Hepatic stellate cell (primary cell): ENCODE measurements around the gene TNFRSF4.
"Not testable (repeated sequence)": the region's sequence is repeated elsewhere in the genome, so short reads cannot be mapped to it uniquely, and the experiment has no call there.

Source experiments
- DNase-seq: peaks from one replicate; pipeline ENCODE4 v3.0.0; 2011; ENCODE audit warnings: low spot score

TNFRSF4 gene

DNA sequence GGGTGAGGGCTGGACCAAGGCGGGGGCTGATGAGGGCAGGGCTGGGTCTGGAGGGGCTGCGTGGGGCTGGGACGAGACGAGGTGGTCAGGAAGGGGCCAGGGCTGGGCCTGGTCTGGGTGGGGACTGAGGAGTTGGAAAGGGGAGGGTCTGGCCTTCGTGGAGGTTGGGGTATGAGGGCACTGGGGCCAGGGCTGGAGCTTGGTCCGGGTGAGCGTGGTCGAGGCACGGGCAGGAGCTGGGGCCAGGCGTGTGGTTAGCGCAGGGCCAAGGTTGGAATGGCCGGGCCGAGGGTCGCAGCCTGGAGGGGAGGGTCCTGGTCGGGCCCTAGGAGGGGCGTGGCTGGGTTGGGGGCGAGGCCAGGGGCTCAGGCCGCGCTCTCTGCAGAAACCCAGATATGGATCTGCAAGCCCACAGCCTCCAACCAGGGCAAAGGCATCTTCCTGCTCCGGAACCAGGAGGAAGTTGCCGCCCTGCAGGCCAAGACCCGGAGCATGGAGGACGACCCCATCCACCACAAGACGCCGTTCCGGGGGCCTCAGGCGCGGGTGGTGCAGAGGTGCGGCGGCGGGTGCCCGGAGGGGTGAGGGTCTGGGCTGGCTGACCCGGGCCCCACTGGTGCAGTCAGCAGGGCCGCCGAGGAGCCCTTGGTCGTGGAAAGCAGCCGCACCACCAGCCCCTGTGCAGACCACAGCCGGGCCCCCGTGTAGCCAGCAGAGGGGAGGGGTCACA is 31.3 kb downstream of the TNFRSF4 start:
- no peak for DNase-seq

DNA sequence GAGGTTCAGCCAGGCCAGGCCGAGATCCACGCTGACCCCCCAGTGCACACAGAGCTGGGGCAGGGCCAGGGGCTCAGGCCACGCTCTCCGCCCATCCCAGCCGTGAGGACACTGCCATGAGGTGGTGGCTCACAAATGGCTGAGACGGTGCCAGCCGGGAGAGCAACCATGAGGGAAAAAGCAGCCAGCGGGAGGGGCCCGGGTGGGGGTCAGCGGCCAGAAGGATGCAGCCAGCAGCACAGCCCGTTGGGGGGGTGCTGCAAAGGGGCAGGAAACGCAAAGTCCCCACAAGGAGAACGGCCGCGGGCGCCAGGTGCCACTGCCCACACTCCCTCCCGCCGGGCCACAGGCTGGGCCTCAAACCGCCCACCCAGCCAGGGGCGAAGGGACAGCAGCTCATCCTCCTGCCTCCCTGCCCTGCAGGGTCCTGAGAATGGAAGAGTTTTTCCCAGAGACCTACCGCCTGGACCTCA is 32.0 kb downstream of the TNFRSF4 start:
- no peak for DNase-seq

DNA sequence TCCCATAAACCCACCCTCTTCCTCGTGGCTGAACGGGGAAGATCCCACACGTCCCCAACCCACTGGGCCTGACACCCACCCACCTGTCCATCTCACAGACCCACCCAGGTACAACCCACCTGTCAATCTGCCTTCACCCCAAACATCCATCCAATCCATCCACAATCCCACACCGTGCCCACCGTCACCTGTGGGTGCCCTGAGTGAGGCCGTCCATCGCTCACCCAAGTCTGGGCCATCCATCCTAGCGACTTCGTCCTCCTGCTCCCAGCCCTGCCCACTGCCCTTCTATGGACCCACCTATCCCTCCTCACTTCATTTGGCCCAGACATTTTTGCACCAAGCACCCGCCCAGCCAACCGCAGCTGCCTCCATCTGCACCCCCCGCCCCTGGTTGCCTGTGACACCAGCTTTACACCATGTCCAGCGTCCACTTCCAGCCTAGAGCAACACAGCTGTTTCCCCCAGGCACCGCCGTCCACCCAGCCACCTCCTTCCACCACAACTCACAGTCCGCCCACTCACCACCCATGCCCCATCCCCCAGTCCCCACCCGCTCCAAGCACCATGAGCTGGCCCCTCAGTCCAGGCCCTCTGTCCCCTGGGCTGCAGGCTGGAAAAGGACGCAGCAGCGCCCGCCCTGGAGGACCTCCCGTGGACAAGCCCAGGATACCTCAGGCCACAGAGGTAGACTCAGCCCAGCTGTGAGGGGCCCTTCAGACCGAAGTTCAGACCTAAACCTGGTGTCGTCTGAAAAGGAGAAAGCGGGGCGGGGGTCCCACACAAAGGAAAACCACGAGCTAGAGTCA is 32.6 kb downstream of the TNFRSF4 start:
- no peak for DNase-seq

DNA sequence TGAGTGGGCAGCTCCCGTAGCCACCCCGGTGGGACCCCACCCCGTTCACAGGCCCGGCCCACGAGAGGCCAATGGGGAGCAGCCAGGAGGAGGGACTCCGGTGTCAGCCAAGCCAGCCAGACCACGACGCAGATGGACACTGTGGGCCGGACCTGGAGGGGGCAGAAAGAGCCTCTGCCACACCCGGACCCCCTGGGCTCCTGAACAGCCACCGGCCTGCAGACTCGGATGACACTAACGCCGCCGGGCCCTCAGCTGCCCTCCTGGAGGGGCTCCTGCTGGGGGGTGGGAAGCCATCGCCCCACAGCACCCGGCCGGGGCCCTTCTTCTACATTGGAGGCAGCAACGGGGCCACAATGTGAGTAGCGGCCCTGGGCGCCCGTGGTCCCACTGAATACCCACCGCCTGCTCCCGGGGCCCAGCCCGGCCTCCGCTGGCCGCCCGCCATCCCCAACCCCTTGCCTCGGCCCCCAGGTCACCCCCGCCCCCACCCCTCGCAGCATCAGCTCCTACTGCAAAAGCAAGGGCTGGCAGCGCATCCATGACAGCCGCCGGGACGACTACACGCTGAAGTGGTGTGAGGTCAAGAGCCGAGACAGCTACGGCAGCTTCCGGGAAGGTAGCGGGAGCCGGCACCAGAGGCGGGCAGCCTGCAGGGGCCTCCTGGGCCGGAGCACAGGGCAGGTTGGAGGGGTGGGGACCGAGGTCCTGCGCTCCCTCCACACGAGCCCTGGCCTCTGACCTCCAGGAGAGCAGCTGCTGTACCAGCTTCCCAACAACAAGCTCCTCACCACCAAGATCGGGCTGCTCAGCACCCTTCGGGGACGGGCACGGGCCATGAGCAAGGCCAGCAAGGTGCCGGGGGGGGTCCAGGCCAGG is 33.7 kb downstream of the TNFRSF4 start:
- DNase-seq, result no peak

DNA sequence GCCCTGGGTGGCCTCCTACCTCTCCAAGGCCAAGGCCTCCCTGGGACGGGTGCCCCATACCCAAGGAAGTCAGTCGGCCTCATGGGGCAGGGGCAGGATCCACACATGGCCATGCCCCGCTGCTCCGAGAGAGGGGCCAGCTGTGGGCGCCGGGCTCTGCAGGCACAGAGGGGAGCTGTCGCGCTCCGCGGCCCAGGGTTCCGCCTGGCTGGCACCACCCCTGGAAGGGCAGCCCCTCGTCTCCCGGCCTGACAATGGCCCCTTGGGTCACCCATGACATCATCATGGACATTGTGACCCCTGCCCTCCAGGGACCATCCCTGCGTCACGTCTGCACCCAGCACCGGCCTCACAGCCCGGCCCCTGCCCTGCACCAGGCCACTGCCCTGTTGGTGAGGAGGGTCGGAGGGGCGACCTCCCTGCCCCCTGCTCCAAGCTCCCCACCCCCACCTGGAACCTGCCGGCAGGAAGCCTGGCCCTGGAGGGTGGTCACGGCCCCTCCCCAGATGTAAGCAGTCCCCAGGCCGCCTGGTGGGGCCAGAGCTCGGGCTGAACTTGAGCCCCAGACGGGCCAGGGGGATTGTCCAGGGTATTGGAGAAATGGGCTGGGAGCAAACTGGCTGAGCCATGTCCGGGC is 34.5 kb downstream of the TNFRSF4 start:
- no peak for DNase-seq

DNA sequence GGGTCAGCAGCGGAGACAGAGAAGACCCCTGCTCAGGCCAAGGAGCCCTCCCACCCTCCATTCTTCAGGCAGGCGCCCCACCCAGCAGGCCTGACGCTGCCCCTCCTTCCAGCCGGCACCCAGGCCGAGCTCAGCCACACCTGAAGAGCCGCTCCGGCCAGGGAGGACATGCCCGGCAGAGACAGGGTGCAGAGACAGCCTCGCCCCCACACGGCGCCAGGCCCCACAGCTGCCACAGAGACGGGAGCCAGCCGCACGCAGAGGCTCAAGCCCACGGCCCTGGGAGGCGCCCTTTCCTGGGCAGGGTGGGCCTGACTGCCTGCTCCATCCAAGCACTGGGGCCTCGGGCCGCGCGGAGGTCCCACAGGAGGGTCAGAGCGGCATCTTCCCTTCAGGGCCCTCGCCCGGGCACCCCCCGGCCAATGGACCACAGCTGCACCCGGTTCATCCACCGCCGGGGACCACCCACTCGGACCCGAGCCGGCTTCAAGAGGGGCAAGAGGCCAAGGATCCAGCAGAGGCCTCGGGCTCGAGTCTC is 35.1 kb downstream of the TNFRSF4 start:
- DNase-seq, result no peak

DNA sequence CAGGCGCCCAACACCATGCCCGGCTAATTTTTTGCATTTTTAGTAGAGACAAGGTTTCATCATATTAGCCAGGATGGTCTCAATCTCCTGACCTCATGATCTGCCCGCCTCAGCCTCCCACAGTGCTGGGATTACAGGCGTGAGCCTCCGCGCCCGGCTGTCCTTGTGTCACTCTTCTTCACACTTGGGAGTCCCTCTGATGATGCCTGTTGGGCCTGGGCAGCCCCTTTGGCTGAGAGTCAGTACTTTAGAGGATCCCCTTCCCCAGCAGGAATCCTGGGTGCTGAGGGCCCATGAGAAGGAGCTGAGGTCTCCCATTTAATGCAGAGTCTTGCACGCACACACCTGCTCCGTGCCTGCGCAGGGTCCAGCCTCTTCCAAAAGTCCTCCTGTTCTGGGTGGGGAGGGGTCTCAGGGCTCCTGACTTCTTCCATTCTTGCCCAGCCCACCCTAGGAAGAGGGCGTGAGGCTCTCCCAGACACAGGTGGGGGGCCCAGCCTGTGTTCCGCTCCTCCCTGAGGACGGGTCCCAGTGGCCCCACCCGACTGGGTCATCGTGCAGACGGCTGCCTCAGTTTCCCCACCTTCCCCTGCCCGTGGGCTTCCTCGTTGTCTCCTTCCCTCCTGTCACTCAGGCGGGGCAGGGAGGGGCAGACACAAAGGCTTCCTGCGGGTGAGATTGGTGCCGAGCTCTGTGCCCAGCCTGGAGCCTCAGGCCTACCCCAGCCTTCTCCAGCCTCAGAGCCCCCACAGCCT is 36.3 kb downstream of the TNFRSF4 start:
- no peak for DNase-seq

DNA sequence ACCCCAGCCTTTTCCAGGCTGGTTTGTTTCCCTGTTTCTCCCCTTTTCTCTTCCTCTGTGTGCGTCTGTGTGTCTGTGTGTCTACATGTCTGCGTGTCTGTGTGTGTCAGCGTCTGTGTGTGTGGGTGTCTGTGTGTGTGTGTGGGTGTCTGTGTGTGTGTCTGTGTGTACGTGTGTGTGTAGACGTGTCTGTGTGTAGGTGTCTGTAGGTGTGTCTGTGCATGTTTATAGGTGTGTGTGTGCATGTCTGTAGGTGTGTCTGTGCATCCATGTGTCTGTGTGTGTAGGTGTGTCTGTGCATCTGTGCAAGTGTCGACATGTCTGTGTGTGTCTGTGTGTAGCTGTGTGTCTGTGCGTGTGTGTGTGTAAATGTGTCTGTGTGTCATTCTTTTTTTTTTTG is 37.0 kb downstream of the TNFRSF4 start:
- DNase-seq, result no peak

DNA sequence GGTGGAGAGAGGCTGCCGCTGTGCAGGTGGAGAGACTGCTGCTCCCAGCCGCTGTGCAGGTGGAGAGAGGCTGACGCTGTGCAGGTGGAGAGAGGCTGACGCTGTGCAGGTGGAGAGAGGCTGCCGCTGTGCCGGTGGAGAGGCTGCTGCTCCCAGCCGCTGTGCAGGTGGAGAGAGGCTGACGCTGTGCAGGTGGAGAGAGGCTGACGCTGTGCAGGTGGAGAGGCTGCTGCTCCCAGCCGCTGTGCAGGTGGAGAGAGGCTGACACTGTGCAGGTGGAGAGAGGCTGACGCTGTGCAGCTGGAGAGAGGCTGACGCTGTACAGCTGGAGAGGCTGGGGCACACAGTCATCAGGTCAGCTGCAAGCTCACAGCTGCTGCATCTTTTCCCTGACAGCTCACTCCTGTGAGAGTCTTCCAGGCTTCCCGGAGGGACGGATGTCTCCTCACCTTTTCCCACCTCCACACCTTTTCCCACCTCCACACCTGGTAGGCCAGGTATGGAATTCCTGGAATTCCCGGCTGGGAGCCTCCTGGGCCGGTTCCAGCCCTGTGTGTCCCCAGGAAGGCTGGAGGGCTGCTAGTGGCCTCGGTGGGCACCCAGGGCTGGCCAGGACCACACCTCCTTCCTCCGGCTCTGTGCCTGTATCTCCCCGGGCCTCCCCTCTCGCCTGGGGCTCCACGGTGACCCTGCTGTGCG is 37.7 kb downstream of the TNFRSF4 start:
- not testable (repeated sequence) for DNase-seq

DNA sequence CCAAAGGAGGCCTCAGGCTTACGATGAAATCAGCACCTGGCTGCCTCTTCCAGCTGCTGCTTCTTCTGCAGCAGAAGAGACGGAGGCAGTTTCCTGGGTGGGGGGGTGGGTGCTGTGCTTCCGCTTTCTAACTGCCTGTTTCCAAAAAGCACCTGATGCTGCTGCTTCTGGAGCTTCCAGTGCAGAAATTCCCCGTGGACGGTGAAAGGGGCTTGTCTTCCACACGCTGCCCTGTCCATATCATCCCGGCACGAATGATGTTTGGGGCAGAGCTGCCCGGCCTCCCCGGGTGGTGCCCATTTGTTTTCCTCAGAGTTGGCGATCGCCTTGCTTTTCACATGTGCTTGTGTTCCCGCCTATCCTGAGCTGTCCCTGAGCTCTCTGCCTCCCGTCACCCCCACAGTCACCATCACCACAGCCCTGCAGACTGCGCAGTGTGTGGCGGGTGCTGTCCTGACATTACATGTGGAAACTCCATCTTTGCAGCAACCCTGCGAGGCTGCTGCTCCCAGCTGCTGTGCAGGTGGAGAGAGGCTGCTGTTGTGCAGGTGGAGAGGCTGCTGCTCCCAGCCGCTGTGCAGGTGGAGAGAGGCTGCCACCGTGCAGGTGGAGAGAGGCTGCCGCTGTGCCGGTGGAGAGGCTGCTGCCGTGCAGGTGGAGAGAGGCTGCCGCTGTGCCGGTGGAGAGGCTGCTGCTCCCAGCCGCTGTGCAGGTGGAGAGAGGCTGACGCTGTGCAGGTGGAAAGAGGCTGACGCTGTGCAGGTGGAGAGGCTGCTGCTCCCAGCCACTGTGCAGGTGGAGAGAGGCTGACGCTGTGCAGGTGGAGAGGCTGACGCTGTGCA is 38.5 kb downstream of the TNFRSF4 start:
- no peak for DNase-seq

DNA sequence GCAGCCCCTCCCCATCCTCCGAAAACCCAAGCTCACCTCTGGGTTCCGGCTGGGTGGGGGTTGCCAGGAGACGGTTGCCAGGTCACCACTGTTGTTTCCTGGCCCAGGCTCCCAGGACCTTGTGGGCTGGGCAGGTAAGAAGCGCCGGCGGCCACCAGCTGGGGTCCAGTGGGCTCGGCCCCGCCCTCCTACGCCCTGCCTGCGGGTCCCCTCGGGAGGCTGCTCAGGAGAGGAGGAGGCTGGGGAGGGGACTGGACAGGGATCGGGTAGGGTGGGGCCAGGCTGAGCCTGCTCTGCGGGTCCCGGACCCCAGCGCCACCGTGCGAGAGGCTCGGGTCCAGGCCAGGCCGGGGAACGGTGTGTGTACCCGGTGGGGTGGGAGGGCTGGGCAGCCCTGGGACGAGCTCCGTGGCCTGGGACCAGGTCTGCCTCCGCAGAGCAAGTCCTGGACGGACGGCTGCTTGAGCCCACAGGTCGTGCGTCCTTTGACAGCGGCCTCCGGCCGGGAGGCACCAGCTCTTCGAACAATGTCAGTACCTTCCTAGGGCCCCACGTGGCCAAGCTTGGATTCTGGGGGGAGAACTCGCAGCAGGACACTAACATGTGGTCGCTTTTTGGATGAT is 40.0 kb downstream of the TNFRSF4 start, which contains the start of gene TTLL10:
TTLL10 (plus strand) TSS at position 88 of the 623 bp plus-strand sequence. CDS start 5,336 bp downstream, outside the sequence.
- DNase-seq, result no peak

DNA sequence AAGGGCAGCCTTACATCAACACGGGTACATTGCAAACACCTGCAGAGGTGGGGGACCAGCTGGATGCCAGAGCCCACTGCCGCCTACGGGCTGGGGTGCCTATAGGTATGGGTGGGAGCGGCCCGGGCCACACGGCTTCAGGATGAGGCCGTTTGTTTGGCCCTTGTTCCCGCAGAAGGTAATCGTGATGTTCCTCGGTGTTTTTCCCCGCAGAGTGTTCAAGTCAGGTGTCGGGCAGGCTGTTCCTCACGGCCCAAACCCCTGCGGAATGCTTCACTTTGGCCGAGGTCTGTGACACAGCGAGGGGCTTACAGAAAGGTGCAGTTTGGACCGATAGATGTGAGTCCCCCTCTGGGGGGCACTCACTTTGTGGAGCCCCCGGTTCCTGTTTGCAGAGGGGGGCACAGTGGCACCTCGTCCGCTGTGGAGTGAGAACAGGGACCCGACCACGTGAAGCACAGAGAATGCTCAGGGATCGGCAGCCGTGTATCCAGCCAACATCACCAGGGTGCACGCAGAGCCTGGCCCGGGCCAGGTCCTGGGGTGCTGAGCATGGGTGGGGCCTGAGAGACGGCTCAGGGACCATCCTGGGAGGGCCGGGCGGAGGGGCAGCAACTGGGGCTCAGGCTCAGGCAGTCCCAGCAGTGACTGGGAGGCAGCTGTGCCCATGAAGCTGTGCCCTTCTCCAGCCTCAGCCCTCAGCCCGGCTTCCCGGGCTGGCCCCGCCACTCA is 40.7 kb downstream of the TNFRSF4 start:
- no peak for DNase-seq

DNA sequence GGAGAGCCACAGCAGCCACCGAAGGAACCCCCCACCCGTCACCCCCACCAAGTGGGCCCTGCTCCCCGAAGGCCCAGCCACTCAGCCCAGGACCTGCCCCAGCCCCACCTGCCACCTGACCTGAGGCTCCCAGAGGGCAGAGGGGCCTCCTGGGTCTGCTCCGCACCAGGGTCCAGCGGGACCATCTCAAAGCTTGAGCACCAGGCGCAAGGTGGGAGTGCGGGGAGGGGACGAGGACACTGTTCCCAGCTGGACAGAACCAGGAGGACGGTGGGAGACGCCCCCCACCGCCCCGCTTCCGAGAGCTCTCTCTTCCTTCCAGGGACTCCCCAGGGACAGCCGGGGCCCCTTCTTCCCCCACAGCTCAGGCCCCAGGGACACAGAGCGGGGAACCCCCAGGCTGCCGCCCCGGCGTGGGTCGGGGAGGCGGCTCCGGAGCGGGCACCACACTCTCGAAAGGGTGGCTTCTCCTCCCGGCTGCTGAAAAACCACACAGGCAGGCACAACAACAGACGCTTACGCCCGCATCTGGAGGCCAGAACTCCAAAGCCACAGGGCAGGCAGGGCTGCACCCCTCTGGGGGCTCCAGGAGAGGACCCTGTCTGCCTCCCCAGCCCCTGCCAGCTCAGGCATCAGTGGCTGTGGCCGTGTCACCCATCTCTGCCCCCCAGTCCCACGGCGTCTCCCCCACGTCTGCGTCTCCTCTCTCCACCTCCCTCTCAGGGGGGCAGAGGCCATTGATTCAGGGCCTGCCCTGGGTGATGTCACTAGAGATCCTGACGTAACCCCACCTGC is 42.2 kb downstream of the TNFRSF4 start:
- no peak for DNase-seq

DNA sequence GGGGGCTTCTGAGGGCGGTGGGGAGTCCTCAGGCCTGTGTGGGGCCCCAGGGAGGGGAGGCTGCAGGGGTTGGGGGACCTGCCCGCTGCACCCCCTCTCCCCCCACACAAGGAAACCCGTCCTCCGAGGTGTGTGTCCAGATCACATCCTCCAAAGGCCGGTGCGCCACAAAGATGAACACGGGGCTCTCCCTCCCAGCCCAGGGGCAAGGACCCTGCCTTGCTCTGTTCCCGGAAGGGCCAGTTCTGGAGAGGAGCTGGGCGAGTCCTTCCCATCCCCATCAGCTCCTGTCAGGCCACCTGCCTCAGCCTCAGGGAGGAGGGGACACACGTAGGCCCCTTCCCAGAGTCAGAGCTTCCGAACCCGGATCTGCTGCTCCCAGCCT is 42.8 kb downstream of the TNFRSF4 start:
- DNase-seq, result no peak

DNA sequence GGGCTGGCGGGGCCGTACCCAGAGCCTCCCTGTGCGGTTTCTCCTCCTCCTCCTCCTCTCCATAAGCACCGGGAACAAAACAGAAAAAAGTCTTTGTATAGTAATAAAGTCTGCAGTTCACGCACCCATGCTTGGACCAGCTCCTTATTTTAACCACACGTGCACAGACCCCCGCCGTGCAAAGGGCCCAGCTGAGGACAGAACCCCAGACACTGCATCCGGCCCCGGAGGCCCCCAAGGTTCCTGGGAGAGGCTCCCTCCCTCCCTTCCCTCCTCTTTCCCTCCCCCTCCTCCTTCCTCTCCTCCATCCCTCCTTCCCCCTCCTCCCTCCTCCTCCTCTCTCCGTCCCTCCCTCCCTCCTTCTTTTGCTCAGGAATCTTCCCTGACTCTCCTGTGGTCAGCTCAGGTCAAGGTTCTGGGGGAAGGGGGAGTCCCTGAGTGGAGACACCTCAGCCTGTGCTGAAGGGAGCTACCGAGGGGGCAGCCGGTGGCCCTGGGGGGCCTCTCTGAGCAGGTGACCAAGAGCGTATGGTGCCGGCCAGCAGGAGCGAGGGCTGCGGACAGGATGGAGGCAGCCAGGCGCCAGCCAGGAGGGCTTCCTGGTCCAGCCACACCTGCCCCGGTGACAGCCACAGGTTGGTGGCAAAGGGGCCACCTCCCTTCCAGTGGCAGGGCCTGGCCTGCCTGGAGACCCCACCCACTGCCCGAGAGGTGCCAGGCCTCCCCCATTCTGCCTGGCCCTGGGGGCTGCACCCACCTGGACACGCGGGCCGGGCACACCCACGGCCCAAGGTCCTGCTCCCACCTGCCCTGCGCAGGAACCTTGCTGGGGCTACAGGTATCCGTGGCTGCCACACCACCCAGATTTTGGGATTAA is 43.5 kb downstream of the TNFRSF4 start:
- DNase-seq, result no peak
